Measurements from ENCODE around the gene TPRN. TPM values are rescaled to one million over a fixed set of nuclear protein-coding genes. Genes with fewer than 3 reads are reported as not detected.

Gene TPRN
- total RNA-seq, 1 experiment from 2014 or later, result 24.9 TPM

- no peaks in the 10 kb centered on the region for H3K9me3 ChIP-seq (ENCODE audit: control insufficient read depth in 1 of 2, insufficient read depth in 1 of 2, low read depth in 1 of 2, low read length in 2 of 2)
- no TSS peak for BruUV-seq (replicated peaks)
Measured at GRCh38 chr9:137180491-137180890, 20.1 kb downstream of the TPRN start.

GRCh38 chr9:137179761-137180160 lies 20.8 kb downstream of the TPRN start:
- no peaks in the 10 kb centered on the region for H4K20me1 ChIP-seq (ENCODE audit: insufficient read depth)
- H3K36me3 ChIP-seq (ENCODE audit: control insufficient read depth in 1 of 2, insufficient read depth in 2 of 2, low read length in 2 of 2), result peaks cover 0 to 3% of the 10 kb centered on the region in 2 experiments; a peak in 2 of 4 replicates
- H3K9me2 ChIP-seq (ENCODE audit: insufficient read depth), result no peaks in the 10 kb centered on the region
- no peak overlapping the region for H3K9ac ChIP-seq (ENCODE audit: low read length)
- no peak overlapping the region for H3K4me2 ChIP-seq (ENCODE audit: low read length)
- H3K79me2 ChIP-seq (ENCODE audit: insufficient read depth, low read length), result no peaks in the 10 kb centered on the region; the same call in 1 of the 2 replicates
- no peak overlapping the region for H3K4me3 ChIP-seq (replicated peaks in 1 of 2; ENCODE audit: low read depth in 1 of 2, low read length in 2 of 2)
- no peaks in the 10 kb centered on the region for H3K9me3 ChIP-seq (ENCODE audit: control insufficient read depth in 1 of 2, insufficient read depth in 1 of 2, low read depth in 1 of 2, low read length in 2 of 2)
- H3K27me3 ChIP-seq (ENCODE audit: insufficient read depth, low read length), result no peaks in the 10 kb centered on the region
- ChIA-PET POLR2A (no interaction called here), RAD21 (ENCODE audit: low non-redundant PET in 1 of 2, low total read pairs in 2 of 2, uncharacterized antibody in 2 of 2, unreplicated experiment in 2 of 2) (no interaction called here), CTCF (no interaction called here)
- intact Hi-C loops (cut with micrococcal nuclease), result no loop called here
- no peak overlapping the region for H3K27ac ChIP-seq (ENCODE audit: low read depth, low read length)
- H2AFZ ChIP-seq (ENCODE audit: low read depth, low read length, poor library complexity, severe bottlenecking), result no peak overlapping the region
- no TSS peak for BruUV-seq (replicated peaks)
- DNase-seq (ENCODE audit: low read depth, low spot score) (no peak), ATAC-seq (no peak)
- peaks cover 0 to 15% of the 10 kb centered on the region in 2 experiments; a peak in 2 of 4 replicates for H3K4me1 ChIP-seq (ENCODE audit: control insufficient read depth in 1 of 2, insufficient read depth in 2 of 2, low read length in 2 of 2)
- TF ChIP-seq MAX (IDR thresholded peaks at IDR 0.05) (no peak), YY1 (IDR thresholded peaks at IDR 0.05; ENCODE audit: extremely low read depth, insufficient replicate concordance, low read depth, low read length) (no peak), POLR2AphosphoS5 (IDR thresholded peaks at IDR 0.05; ENCODE audit: low read depth, low read length) (no peak), RAD21 (IDR thresholded peaks at IDR 0.05; ENCODE audit: low read depth) (no peak), ZFX (IDR thresholded peaks at IDR 0.05) (no peak), TCF7L2 (IDR thresholded peaks at IDR 0.05; ENCODE audit: borderline replicate concordance, extremely low read depth, insufficient read depth, insufficient read length) (no peak), ZNF274 (IDR thresholded peaks at IDR 0.05; ENCODE audit: low read depth, low read length) (no peak), ZBTB33 (IDR thresholded peaks at IDR 0.05; ENCODE audit: extremely low read depth, insufficient replicate concordance, low read length) (no peak), JUND (IDR thresholded peaks at IDR 0.05) (no peak), SIN3A (IDR thresholded peaks at IDR 0.05; ENCODE audit: low read depth) (no peak), POLR2A (IDR thresholded peaks at IDR 0.05; ENCODE audit: borderline replicate concordance, extremely low read depth, insufficient read depth, insufficient read length) (no peak), ELF1 (IDR thresholded peaks at IDR 0.05; ENCODE audit: borderline replicate concordance, low read depth) (no peak), EZH2phosphoT487 (IDR thresholded peaks at IDR 0.05; ENCODE audit: borderline replicate concordance) (no peak), CBX3 (IDR thresholded peaks at IDR 0.05; ENCODE audit: low read depth) (no peak), SRF (IDR thresholded peaks at IDR 0.05; ENCODE audit: low read depth) (no peak)
- TF ChIP-seq, protein P1, sequence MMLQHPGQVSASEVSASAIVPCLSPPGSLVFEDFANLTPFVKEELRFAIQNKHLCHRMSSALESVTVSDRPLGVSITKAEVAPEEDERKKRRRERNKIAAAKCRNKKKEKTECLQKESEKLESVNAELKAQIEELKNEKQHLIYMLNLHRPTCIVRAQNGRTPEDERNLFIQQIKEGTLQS (IDR thresholded peaks at IDR 0.05), result no peak

More at GRCh38 chr9:137180491-137180890, 20.1 kb downstream of the TPRN start:
- Histone ChIP-seq H3K4me3 (replicated peaks in 1 of 2; ENCODE audit: low read depth in 1 of 2, low read length in 2 of 2) (no peak overlapping the region), H3K27ac (ENCODE audit: low read depth, low read length) (no peak overlapping the region), H3K36me3 (ENCODE audit: control insufficient read depth in 1 of 2, insufficient read depth in 2 of 2, low read length in 2 of 2) (peaks cover 0 to 4% of the 10 kb centered on the region in 2 experiments; a peak in 2 of 4 replicates), H3K4me2 (ENCODE audit: low read length) (no peak overlapping the region), H3K9ac (ENCODE audit: low read length) (no peak overlapping the region), H3K79me2 (ENCODE audit: insufficient read depth, low read length) (peaks cover 3% of the 10 kb centered on the region; the same call in 1 of the 2 replicates), H2AFZ (ENCODE audit: low read depth, low read length, poor library complexity, severe bottlenecking) (no peak overlapping the region), H3K9me2 (ENCODE audit: insufficient read depth) (no peaks in the 10 kb centered on the region), H3K4me1 (ENCODE audit: control insufficient read depth in 1 of 2, insufficient read depth in 2 of 2, low read length in 2 of 2) (peaks cover 0 to 15% of the 10 kb centered on the region in 2 experiments; a peak in 2 of 4 replicates), H4K20me1 (ENCODE audit: insufficient read depth) (no peaks in the 10 kb centered on the region), H3K27me3 (ENCODE audit: insufficient read depth, low read length) (no peaks in the 10 kb centered on the region)
- CTCF ChIA-PET, result no interaction called here
- DNase-seq (ENCODE audit: low read depth, low spot score), result no peak
- ATAC-seq, result no peak
- RAD21 ChIA-PET (ENCODE audit: low non-redundant PET in 1 of 2, low total read pairs in 2 of 2, uncharacterized antibody in 2 of 2, unreplicated experiment in 2 of 2), result no interaction called here
- intact Hi-C loops (cut with micrococcal nuclease), result no loop called here
- POLR2A ChIA-PET, result no interaction called here
- TF ChIP-seq SIN3A (IDR thresholded peaks at IDR 0.05; ENCODE audit: low read depth) (no peak), RAD21 (IDR thresholded peaks at IDR 0.05; ENCODE audit: low read depth) (no peak), MAX (IDR thresholded peaks at IDR 0.05) (no peak), ZFX (IDR thresholded peaks at IDR 0.05) (no peak), SRF (IDR thresholded peaks at IDR 0.05; ENCODE audit: low read depth) (no peak), TCF7L2 (IDR thresholded peaks at IDR 0.05; ENCODE audit: borderline replicate concordance, extremely low read depth, insufficient read depth, insufficient read length) (no peak), JUND (IDR thresholded peaks at IDR 0.05) (no peak), ZNF274 (IDR thresholded peaks at IDR 0.05; ENCODE audit: low read depth, low read length) (no peak)
